Measurements from ENCODE around the gene ICOSLG. TPM values are rescaled to one million over a fixed set of nuclear protein-coding genes. Genes with fewer than 3 reads are reported as not detected.

The ICOSLG gene
- total RNA-seq, 1 donor from 2014 or later = not detected

DNA sequence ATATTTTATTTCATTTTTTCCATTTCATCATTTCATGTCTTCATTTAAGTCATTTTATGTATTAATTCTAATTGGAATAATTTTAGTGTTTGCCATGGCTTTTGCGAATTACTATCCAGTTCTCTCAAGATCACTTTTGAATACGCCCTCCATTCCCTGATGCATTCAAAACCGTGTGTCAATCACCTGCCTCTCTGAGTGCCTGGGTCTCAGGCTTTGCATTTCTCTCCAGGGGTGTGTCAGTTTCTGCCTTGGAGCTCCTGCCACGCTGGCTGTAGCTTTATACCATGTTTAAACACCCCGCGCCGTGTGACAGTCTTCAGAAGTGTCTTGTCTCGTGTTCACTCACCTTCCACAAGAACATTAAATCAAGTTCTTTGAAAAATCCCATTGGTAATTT is 28.3 kb upstream of the ICOSLG start:
- Histone ChIP-seq H3K27me3 (no peaks in the 10 kb centered on the region), H3K27ac (no peak overlapping the region), H3K36me3 (no peaks in the 10 kb centered on the region), H3K4me1 (no peaks in the 10 kb centered on the region), H3K9me3 (no peaks in the 10 kb centered on the region), H3K4me3 (no peak overlapping the region)
- intact Hi-C loops (cut with DNase I) = no loop called here
- DNase-seq (ENCODE audit: low spot score in 2 of 2) = no peak
- TF ChIP-seq, protein P1, sequence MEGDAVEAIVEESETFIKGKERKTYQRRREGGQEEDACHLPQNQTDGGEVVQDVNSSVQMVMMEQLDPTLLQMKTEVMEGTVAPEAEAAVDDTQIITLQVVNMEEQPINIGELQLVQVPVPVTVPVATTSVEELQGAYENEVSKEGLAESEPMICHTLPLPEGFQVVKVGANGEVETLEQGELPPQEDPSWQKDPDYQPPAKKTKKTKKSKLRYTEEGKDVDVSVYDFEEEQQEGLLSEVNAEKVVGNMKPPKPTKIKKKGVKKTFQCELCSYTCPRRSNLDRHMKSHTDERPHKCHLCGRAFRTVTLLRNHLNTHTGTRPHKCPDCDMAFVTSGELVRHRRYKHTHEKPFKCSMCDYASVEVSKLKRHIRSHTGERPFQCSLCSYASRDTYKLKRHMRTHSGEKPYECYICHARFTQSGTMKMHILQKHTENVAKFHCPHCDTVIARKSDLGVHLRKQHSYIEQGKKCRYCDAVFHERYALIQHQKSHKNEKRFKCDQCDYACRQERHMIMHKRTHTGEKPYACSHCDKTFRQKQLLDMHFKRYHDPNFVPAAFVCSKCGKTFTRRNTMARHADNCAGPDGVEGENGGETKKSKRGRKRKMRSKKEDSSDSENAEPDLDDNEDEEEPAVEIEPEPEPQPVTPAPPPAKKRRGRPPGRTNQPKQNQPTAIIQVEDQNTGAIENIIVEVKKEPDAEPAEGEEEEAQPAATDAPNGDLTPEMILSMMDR (IDR thresholded peaks at IDR 0.05) = no peak

DNA sequence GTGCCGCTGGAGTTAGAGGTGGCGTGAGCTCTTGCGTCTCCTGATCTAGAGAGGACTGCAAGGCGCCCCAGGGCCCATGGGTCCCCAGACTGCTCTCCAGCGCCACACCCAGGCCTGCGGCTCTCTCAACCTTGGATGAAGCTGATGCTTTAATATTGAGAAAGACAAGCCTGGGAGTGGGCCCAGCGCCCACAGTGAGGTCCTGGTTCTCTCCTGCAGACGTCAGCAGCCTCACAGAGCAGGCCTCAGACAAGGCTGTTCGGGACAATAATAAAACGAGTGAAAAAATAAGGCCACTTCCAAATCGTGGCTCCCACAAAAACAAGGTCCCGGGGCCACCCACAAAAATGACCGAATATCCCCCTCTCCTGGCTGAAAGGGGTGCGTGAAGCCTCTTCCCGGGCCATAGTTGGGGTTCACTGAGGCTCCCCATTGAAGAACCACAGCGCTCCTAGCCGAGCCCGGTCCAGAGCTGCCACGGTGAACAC is 27.0 kb upstream of the ICOSLG start:
- Histone ChIP-seq H3K9me3 (no peaks in the 10 kb centered on the region), H3K27ac (no peak overlapping the region), H3K27me3 (no peaks in the 10 kb centered on the region), H3K36me3 (no peaks in the 10 kb centered on the region), H3K4me3 (no peak overlapping the region), H3K4me1 (no peaks in the 10 kb centered on the region)
- no peak for DNase-seq (ENCODE audit: low spot score in 2 of 2)
- TF ChIP-seq, protein P1 (IDR thresholded peaks at IDR 0.05) = no peak
- intact Hi-C loops (cut with DNase I) = no loop called here

DNA sequence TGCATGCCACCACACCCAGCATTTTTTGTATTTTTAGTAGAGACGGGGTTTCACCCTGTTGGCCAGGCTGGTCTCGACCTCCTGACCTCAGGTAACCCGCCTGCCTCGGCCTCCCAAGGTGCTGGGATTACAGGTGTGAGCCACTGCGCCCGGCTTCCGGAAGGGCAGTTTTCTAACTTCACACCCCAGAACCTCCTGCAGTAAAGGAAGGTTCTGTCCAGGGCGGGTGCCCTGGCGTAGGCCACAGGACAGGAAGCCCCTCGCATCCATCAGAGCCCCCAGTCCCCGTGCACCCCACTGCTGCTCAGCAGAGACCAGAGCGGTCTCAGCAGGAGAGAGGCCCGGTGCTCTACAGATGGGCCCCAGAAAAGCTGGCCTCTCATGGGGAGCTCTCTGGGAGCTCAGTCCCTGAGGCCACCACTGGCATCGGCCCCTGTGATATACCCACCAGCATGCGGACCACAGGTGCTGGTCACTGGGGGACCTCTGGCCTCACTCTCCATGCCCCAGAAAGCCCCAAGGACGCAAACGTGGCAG is 25.1 kb upstream of the ICOSLG start:
- intact Hi-C loops (cut with DNase I) = no loop called here
- TF ChIP-seq, protein P1 (IDR thresholded peaks at IDR 0.05) = no peak
- H3K27me3 ChIP-seq = no peaks in the 10 kb centered on the region

DNA sequence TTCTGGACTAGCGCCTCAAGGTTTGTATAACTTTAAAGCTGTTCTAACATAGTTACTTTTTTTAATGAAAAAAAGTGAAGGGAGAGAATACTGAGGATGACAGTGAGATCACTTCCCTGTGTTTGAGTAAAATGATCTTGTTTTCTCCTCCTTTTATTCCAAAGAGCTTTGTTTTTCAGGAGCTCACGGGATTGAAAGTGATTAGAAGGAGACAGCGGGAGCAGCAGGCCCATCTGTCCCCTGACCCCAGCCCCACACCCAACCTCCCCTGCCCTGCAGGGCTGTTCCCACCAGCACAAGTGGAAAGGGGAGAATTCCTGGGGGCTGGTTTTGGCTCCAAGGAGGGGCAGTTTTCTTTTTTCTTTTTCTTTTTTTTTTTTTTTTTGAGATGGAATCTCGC is 23.0 kb upstream of the ICOSLG start:
- intact Hi-C loops (cut with DNase I) = no loop called here
- TF ChIP-seq, protein P1 (IDR thresholded peaks at IDR 0.05) = no peak
- no peak for DNase-seq (ENCODE audit: low spot score in 2 of 2)
- peaks cover 0 to 5% of the 10 kb centered on the region in 2 donors for H3K9me3 ChIP-seq
- no peaks in the 10 kb centered on the region for H3K36me3 ChIP-seq
- no peak overlapping the region for H3K4me3 ChIP-seq
- H3K27ac ChIP-seq = no peak overlapping the region
- no peaks in the 10 kb centered on the region for H3K27me3 ChIP-seq
- H3K4me1 ChIP-seq = no peaks in the 10 kb centered on the region

More for the DNA sequence above, 25.1 kb upstream of the ICOSLG start:
- no peak for DNase-seq (ENCODE audit: low spot score in 2 of 2)
- no peak overlapping the region for H3K4me3 ChIP-seq
- H3K36me3 ChIP-seq = no peaks in the 10 kb centered on the region
- no peaks in the 10 kb centered on the region for H3K4me1 ChIP-seq
- no peaks in the 10 kb centered on the region for H3K9me3 ChIP-seq
- no peak overlapping the region for H3K27ac ChIP-seq

DNA sequence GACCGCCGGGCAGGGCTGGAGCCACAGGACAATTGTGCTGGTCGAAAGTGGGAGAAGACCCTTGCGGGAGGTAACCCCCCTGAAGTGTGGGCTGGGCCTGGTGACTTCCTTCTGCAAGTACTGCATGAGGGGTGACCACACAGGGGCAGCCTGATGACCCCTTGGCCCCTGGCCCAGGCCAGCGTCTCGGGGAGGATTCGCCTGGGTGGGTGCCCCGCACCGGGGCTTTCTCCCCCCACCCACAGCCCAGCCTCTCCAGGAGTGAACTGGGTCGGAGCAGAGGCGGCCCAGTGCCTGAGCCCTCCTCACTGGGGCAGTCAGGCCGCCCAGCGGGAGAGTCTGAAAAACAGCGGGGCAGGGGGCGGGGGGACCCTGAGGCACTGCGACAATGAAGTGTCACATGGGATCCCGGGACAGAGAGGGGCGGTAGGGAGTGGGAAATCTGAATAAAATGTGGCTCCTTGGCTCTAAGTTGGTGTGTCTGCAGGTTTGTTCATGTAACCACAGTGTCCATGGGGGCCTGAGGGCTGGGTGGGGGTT is 22.5 kb upstream of the ICOSLG start:
- Histone ChIP-seq H3K4me3 (no peak overlapping the region), H3K36me3 (no peaks in the 10 kb centered on the region), H3K27ac (no peak overlapping the region), H3K27me3 (no peaks in the 10 kb centered on the region), H3K9me3 (peaks cover 0 to 5% of the 10 kb centered on the region in 2 donors), H3K4me1 (no peaks in the 10 kb centered on the region)
- intact Hi-C loops (cut with DNase I) = no loop called here
- DNase-seq (ENCODE audit: low spot score in 2 of 2) = no peak
- TF ChIP-seq, protein P1 (IDR thresholded peaks at IDR 0.05) = no peak
